HG02852 (cell line): ENCODE results near the gene SLC5A12.

Experiments used
- ATAC-seq: cut with Tn5 transposase; IDR thresholded peaks from one replicate; pipeline ENCODE4 v1.9.1; 2021; ENCODE audit warnings: mild to moderate bottlenecking, moderate library complexity; ENCODE audit not compliant: unreplicated experiment

SLC5A12 gene

GRCh38 chr11:26726960-26727359 lies 5.1 kb upstream of the SLC5A12 start:
- no peak for ATAC-seq

- ATAC-seq, result no peak
Observed at GRCh38 chr11:26719998-26720397, 1.9 kb downstream of the SLC5A12 start.

- no peak for ATAC-seq
Observed at GRCh38 chr11:26719289-26719973, 2.4 kb downstream of the SLC5A12 start.

GRCh38 chr11:26717771-26718170 lies 4.1 kb downstream of the SLC5A12 start:
- no peak for ATAC-seq

GRCh38 chr11:26715133-26715532 lies 6.7 kb downstream of the SLC5A12 start:
- ATAC-seq, result no peak

- no peak for ATAC-seq
Observed at GRCh38 chr11:26712497-26712896, 9.4 kb downstream of the SLC5A12 start.

- ATAC-seq, result no peak
Observed at GRCh38 chr11:26710489-26710888, 11.4 kb downstream of the SLC5A12 start.

GRCh38 chr11:26708736-26709456 lies 13.0 kb downstream of the SLC5A12 start:
- ATAC-seq, result no peak

- no peak for ATAC-seq
Observed at GRCh38 chr11:26706181-26706580, 15.7 kb downstream of the SLC5A12 start.

GRCh38 chr11:26704249-26704648 lies 17.6 kb downstream of the SLC5A12 start:
- ATAC-seq, result no peak

- no peak for ATAC-seq
Observed at GRCh38 chr11:26703411-26704191, 18.3 kb downstream of the SLC5A12 start.

- ATAC-seq, result no peak
Observed at GRCh38 chr11:26702406-26702805, 19.5 kb downstream of the SLC5A12 start.

- ATAC-seq, result no peak
Observed at GRCh38 chr11:26700574-26701235, 21.2 kb downstream of the SLC5A12 start.

GRCh38 chr11:26698224-26698623 lies 23.6 kb downstream of the SLC5A12 start:
- no peak for ATAC-seq

- ATAC-seq, result no peak
Observed at GRCh38 chr11:26696330-26696729, 25.5 kb downstream of the SLC5A12 start.

- ATAC-seq, result no peak
Observed at GRCh38 chr11:26688701-26689100, 33.2 kb downstream of the SLC5A12 start.

- no peak for ATAC-seq
Observed at GRCh38 chr11:26687351-26687750, 34.5 kb downstream of the SLC5A12 start.

GRCh38 chr11:26677566-26677965 lies 44.3 kb downstream of the SLC5A12 start:
- ATAC-seq, result no peak

GRCh38 chr11:26676641-26677040 lies 45.2 kb downstream of the SLC5A12 start:
- ATAC-seq, result no peak

- no peak for ATAC-seq
Observed at GRCh38 chr11:26675233-26675928, 46.5 kb downstream of the SLC5A12 start.

- no peak for ATAC-seq
Observed at GRCh38 chr11:26665946-26666345, 55.9 kb downstream of the SLC5A12 start.
